Thymus (tissue), 11 donors: ENCODE measurements around the gene EPHB2. TPM values are rescaled to one million over a fixed set of nuclear protein-coding genes. Genes with fewer than 3 reads are reported as not detected.

ENCODE experiments used
- DNase-seq, 9 donors: peaks; one replicate each; pipeline ENCODE4 v3.0.0-alpha.2; 2013; ENCODE audit warnings: low spot score in 9 of 9, low read depth in 6 of 9, missing footprints in 1 of 9
- H3K27ac ChIP-seq, 2 donors: one replicate each; pipeline ENCODE4 v1.5.1; 2013; ENCODE audit warnings: control low read depth in 1 of 2, low read depth in 1 of 2, low read length in 1 of 2, mild to moderate bottlenecking in 1 of 2, moderate library complexity in 1 of 2
- H3K27me3 ChIP-seq, 2 donors: one replicate each; pipeline ENCODE4 v1.5.1; 2013; ENCODE audit warnings: low read length in 1 of 2; ENCODE audit not compliant: control insufficient read depth in 2 of 2, insufficient read depth in 1 of 2
- H3K36me3 ChIP-seq, 2 donors: one replicate each; pipeline ENCODE4 v1.5.1; 2013; ENCODE audit warnings: low read length in 1 of 2, mild to moderate bottlenecking in 1 of 2, moderate library complexity in 1 of 2; ENCODE audit not compliant: control insufficient read depth in 2 of 2, insufficient read depth in 2 of 2
- H3K4me1 ChIP-seq, 2 donors: one replicate each; pipeline ENCODE4 v1.5.1; 2013; ENCODE audit warnings: low read length in 2 of 2; ENCODE audit not compliant: control insufficient read depth in 2 of 2, insufficient read depth in 2 of 2
- H3K4me3 ChIP-seq, 2 donors: one replicate each; pipeline ENCODE4 v1.5.1; 2013; ENCODE audit warnings: low read length in 2 of 2, control low read depth in 1 of 2, mild to moderate bottlenecking in 1 of 2
- H3K9me3 ChIP-seq, 2 donors: one replicate each; pipeline ENCODE4 v1.5.1; 2013; ENCODE audit warnings: low read length in 1 of 2, mild to moderate bottlenecking in 1 of 2; ENCODE audit not compliant: control insufficient read depth in 2 of 2, insufficient read depth in 1 of 2
- WGBS: extraction: QIAGEN DNeasy Blood & Tissue Kit; methylation state at CpG from one replicate; pipeline ENCODE4 v1.1.7; 2013; 5-methylcytosine and 5-hydroxymethylcytosine counted together
- polyA plus RNA-seq: library from polyadenylated mRNA; stranded (reverse); fragments of 200-250 nt; gene quantifications from one replicate; pipeline ENCODE4 v1.2.3, GENCODE V29; 2013
- total RNA-seq: library from RNA; stranded (reverse); fragments of 120-200 nt; gene quantifications from one replicate; pipeline ENCODE4 v1.2.4, GENCODE V29; 2013
- donor health status: healthy.

EPHB2 gene
- total and polyA plus RNA-seq, 2 donors, result 1.6 to 2.6 TPM

DNA sequence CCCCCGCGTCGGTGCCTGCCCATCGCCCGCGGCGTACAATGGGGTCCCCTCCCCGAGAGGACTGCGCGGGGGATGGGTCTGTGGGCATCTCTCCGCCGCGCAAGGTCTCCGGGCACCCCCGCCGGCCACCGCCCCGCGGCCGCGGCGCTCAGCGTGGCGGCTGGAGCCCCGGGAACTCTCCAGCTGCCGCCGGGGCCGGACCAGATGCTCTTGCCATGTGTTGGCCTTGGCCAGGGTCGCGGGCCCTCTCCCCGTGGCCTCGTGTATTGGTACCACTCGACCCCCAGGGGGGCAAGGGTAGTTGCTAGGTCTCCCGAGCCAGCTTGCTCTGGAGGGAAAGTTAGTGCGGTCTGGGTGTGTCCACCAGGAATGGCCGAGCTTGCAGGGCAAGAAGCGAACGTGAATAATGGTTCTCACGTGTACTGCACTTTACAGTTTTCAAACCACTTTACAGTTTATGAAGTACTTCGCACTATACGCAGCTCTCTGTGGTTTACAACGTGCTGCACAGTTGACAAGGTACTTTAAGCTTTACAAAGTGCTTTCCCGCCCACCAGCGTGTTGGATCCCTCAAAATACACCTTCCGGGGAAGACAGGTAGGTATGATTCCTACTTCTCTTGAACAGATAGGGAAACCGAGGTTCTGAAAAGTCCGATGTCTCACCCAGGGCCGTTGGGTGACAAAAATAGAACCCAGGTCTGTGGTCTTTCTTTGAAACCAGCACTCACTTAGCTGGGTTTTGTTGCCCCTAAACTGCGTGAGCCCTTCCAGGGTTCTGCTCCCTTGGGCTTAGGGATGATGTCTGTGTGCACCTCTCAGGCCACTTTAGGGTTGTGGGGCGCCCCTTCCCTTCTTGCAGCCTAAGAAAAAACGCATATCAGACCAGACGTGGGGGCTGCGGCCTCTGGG lies 1.2 kb downstream of the EPHB2 start:
- WGBS, result 26% methylated on average over 53 of the region's 53 CpGs
- Histone ChIP-seq H3K27ac (no peak overlapping the region), H3K4me1 (no peaks in the 10 kb centered on the region), H3K27me3 (peaks cover 46 to 66% of the 10 kb centered on the region in 2 donors), H3K36me3 (no peaks in the 10 kb centered on the region), H3K4me3 (peak overlapping the region in 1 of 2 donors; percentile 47), H3K9me3 (no peaks in the 10 kb centered on the region)
- no peak for DNase-seq

DNA sequence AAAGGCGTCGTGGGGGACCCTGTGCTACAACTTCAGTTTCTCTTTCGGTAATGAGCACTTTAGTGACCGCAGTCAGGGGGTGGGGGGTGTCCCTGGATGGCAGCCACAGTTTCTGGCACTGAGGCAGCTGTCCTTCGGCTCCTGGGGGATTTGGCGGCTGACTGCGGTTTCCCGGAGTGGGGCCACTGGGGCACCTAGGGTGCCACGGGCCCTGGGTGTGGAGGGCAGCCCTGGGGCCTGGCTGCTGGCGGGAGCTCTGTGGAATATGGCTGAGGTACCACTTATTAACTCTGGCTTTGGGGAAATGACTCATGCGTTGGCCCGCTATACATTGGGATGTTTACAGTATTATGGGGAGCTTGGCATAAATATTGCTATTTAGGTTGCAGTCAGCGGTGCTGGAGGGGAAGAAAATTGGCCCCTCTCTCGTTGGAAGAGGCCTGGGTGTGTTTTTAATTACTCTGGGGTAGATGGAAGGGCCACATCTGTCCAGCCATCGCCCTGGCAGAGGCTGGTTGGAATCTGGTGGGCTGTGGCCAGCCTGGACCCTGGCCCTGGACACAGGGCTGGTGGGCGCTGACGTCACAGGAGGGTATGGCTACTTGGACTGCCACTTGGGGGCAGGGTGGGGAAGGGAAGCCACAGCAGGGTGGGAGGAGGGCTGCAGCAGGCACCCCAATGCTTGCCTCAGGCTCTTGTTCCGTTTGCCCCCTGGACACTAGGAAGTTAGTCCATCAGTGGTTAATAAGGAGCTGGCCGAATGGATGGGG lies 2.0 kb downstream of the EPHB2 start:
- H3K27me3 ChIP-seq, result peaks cover 46 to 60% of the 10 kb centered on the region in 2 donors

DNA sequence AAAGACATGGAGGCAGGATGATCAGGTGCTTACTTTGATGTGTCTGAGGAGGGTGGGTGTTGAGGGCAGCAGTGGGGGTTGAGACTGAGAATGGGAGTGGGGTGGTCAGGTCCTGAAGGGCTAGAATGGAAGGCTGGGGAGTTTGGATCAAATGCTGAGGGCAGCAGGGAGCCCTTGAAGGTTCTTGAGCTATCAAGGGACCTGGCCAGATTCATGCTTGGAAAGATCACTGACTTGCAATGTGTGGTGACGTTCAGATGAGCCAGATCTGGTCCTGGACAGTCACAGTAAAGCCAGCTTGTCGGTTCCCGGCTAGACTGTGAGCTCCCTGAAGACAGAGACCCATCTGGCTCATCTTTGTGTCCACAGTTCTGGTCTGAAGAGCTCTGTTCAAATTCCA lies 3.8 kb downstream of the EPHB2 start:
- Histone ChIP-seq H3K27me3 (peaks cover 40 to 43% of the 10 kb centered on the region in 2 donors), H3K9me3 (no peaks in the 10 kb centered on the region), H3K4me3 (no peak overlapping the region), H3K36me3 (no peaks in the 10 kb centered on the region), H3K27ac (no peak overlapping the region), H3K4me1 (peaks cover 0 to 2% of the 10 kb centered on the region in 2 donors)
- 92% methylated on average over 3 of the region's 3 CpGs for WGBS
- DNase-seq, result no peak

More for the DNA sequence above, 2.0 kb downstream of the EPHB2 start:
- Histone ChIP-seq H3K4me3 (no peak overlapping the region), H3K9me3 (no peaks in the 10 kb centered on the region), H3K4me1 (peaks cover 0 to 2% of the 10 kb centered on the region in 2 donors), H3K27ac (no peak overlapping the region), H3K36me3 (no peaks in the 10 kb centered on the region)
- 87% methylated on average over 19 of the region's 19 CpGs for WGBS
- DNase-seq, result no peak

DNA sequence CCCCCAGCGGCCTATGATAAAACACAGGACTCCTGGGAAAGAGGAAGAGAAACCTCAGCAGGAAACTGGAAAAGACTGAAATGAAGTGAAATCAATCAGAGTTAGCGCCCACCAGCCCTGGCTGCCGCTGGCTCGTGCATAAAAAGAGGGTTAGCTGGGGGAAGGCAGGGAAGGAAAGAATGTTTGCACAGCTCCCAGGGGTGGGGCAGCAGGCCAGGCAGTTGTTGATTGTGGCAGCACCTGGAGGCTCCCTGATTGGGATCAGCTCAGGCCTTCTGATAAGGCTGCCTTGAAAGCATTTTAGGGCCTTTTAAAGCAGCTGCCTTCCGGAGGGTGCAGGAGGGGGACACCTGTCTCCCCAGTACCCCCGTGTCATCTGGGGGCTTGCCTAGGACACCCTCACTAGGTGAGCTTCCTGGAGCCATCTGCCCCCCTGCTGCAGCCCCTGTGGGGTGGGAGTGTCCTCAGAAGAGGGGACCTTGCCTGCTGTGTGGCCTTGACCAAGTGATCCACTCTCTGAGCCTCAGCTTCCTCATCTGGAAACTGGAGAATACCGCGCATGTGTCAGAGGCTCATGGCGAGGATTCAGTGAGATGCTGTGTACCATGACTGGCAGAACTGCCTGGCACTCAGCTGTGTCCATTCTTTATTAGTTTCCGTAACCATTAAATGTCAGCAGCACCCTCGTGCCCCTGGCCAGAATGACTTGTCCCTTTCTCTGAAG lies 6.6 kb downstream of the EPHB2 start:
- H3K27ac ChIP-seq, result no peak overlapping the region
- H3K4me3 ChIP-seq, result no peak overlapping the region
- no peaks in the 10 kb centered on the region for H3K9me3 ChIP-seq
- peaks cover 0 to 2% of the 10 kb centered on the region in 2 donors for H3K4me1 ChIP-seq
- no peaks in the 10 kb centered on the region for H3K36me3 ChIP-seq
- DNase-seq, result no peak
- 83% methylated on average over 11 of the region's 11 CpGs for WGBS
- peaks cover 13 to 24% of the 10 kb centered on the region in 2 donors for H3K27me3 ChIP-seq

DNA sequence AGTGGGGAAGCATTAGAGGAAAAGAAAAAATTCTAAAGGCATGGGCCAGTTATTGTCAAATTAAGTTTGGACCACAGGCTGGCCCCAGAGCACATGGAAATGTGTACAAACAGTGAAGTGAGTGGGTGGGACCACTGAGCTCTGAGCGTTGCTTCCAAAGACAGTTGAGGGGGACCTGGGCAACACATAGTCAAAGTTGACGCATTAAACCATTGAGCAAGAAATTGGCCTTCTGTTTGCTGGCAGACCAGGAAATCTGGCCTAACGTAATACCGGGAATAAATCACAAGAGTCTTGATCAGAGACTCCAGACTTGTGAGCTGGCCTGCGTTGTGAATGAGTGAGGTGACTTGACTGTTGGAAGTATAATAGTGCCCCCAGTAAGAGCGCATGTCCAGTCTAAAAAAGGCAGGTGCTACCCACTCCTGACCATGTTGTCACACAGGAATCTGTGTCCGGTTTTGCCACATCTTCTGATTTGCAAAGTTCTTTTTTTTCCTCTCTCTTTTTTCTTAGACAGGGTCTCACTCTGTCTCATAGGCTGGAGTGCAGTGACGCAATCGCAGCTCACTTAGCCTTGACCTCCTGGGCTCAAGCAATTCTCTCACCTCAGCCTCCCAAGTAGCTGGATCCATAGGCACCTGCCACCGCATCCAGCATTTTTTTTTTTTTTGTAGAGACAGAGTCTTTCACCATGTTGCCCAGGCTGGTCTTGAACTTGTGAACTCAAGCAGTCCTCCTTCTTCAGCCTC lies 10.7 kb downstream of the EPHB2 start:
- Histone ChIP-seq H3K27ac (no peak overlapping the region), H3K4me1 (peaks cover 0 to 2% of the 10 kb centered on the region in 2 donors), H3K4me3 (no peak overlapping the region), H3K9me3 (no peaks in the 10 kb centered on the region), H3K36me3 (no peaks in the 10 kb centered on the region), H3K27me3 (peaks cover 0 to 11% of the 10 kb centered on the region in 2 donors)
- no peak for DNase-seq
- 95% methylated on average over 10 of the region's 10 CpGs for WGBS

DNA sequence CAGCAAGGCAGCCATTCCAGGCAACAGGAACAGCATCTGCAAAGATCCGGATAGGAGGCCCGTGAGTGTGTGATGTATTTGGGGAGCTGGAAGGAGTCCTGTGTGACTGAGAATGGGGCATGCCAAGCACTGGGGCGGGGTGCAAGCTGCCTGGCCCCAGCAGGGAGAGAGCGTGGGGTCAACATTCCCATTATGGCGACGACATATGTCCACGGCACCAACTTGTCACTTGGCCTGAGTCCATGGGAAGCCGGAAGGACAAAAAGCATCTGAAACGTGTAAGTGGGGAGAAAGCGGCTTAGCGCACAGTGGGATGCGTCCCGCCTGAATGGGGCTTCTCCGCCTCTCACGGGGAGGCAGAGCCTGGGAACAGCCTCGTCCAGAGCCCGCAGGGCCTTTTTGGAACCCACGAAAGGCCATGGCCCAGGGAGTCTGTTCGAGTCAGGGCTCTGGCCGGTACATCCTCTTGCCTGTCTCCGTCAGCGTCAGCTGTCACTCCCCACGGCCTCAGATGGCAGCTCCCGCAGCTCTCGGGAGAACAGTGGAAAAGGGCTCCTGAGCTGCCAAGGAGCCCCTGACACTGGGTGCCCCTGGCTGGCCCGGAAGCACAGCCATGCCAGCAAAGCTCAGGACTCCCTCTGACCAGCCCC lies 12.4 kb downstream of the EPHB2 start:
- peaks cover 0 to 12% of the 10 kb centered on the region in 2 donors for H3K27me3 ChIP-seq
- H3K4me3 ChIP-seq, result no peak overlapping the region
- no peaks in the 10 kb centered on the region for H3K4me1 ChIP-seq
- H3K9me3 ChIP-seq, result no peaks in the 10 kb centered on the region
- no peak overlapping the region for H3K27ac ChIP-seq
- no peaks in the 10 kb centered on the region for H3K36me3 ChIP-seq
- 90% methylated on average over 26 of the region's 26 CpGs for WGBS
- no peak for DNase-seq

DNA sequence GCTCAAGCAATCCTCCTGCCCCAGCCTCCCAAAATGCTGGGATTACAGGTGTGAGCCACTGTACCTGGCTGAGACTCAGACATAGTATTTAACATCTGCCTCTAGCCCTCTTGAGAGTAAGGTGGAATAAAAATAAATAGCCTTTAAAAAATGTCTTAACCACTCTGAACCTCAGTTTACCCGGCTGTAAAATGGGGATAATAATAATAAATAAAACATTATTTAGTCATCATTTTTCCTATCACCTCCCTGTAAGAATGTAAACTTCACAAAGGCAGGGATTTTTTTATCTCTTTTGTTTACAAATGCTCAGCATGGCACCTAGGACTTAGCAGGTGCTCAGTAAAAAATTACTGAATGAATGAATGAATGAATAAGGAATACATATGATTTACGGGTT lies 17.2 kb downstream of the EPHB2 start:
- Histone ChIP-seq H3K4me1 (no peaks in the 10 kb centered on the region), H3K27me3 (peaks cover 0 to 11% of the 10 kb centered on the region in 2 donors), H3K9me3 (no peaks in the 10 kb centered on the region), H3K36me3 (no peaks in the 10 kb centered on the region), H3K27ac (no peak overlapping the region), H3K4me3 (no peak overlapping the region)
- whole genome bisulfite sequencing, result 97% methylated on average over 2 of the region's 2 CpGs
- DNase-seq, result no peak

DNA sequence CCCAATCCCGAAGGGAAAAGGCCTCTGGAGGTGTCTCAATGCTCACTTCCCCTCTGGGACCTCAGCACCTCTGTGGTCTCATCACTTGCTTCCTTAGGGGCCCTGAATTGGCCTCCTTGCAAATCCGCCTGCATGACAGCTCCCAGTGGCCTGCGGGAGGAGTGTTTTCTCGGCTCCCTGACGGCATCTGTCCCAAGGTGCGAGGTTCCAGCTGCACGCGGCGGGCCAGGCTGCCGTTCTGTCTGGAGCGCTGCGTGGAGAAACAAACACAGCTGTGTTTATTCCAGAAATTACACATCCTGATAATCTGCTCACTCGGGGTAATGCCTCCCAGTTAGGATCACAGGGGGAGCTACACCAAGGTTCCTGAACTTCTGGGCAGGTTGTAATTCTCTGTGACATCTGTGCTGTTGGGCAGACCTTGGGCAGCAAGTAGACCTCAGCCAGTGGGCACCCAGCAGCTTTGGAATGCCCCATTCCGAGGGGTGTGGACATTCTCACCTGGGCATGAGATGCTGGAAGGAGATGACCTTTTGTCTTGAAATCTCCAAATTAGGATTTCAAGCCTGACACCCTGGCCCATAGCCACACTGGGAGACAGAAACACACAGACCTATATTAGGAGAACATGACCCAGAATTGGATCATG lies 18.2 kb downstream of the EPHB2 start:
- Histone ChIP-seq H3K4me3 (no peak overlapping the region), H3K36me3 (no peaks in the 10 kb centered on the region), H3K4me1 (no peaks in the 10 kb centered on the region), H3K9me3 (no peaks in the 10 kb centered on the region), H3K27me3 (peaks cover 0 to 8% of the 10 kb centered on the region in 2 donors), H3K27ac (no peak overlapping the region)
- WGBS, result 93% methylated on average over 14 of the region's 14 CpGs
- DNase-seq, result no peak
